ENCODE measurements around the gene CARMIL1. TPM values are rescaled to one million over a fixed set of nuclear protein-coding genes. Genes with fewer than 3 reads are reported as not detected.

Gene CARMIL1
- total and polyA plus RNA-seq, 10 donors = 3.7 to 34.8 (median 9.3) TPM

DNA sequence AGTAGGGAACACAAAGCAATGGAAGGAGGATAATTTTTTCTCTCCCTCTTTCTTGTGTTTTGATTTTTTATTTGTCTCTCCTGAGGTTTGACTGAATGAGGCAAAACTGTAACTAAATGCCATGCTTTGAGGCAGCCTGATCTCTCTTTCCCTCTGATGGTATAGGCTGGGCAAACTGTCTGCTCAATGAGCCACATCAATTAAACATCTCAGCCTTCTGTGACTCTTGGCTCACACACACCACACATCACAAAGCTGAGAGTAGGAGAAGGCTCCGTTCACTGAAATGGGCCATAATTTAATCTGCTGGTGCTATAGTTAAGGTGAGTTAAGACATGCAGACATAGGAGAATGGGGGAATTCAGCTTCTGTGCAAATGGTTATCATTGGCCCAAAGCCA lies 344.7 kb downstream of the CARMIL1 start:
- Histone ChIP-seq H3K27me3 (replicated peaks in 1 of 7) (peaks cover 0 to 11% (median 0%) of the 10 kb centered on the region in 7 donors), H3K4me1 (peaks cover 0 to 1% (median 0%) of the 10 kb centered on the region in 6 donors), H3K36me3 (peaks cover 0 to 10% (median 0%) of the 10 kb centered on the region in 6 donors), H3K27ac (no peak overlapping the region), H3K4me3 (no peak overlapping the region), H3K9me3 (no peaks in the 10 kb centered on the region)
- intact Hi-C loops (cut with DNase I; ENCODE audit: low total_unique reads) = no loop called here
- DNase-seq = no peak
- TF ChIP-seq POLR2A (IDR thresholded peaks at IDR 0.05) (no peak), CTCF (IDR thresholded peaks at IDR 0.05 in 8 of 11, conservative IDR thresholded peaks at IDR 0.05 in 3 of 11) (no peak), POLR2AphosphoS5 (IDR thresholded peaks at IDR 0.05) (no peak)
- WGBS, 5 donors = 59 to 86% (median 80%) methylated on average over 1 of the region's 1 CpG

DNA sequence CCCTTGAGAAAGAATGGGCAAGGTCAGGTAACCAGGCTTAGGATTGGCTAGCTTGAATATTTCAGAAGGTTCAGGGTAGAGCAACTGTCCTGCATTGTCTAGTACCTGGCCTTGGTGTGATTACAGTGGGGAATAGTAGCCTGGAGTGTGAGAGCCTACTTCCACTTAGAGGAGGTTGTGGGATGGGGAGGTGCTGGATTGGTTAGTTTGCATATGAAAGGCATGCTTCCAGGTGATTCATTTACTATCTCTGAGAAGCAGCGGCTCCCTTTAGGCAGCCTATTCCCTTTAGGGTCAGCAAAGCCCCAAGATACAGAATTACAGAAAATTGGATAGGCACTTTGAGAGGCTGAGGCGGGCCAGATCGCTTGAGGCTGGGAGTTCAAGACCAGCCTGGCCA lies 347.8 kb downstream of the CARMIL1 start:
- no peaks in the 10 kb centered on the region for H3K9me3 ChIP-seq
- 75 to 93% (median 84%) methylated on average over 3 of the region's 3 CpGs for WGBS, 5 donors
- peaks cover 0 to 21% (median 0%) of the 10 kb centered on the region in 7 donors for H3K27me3 ChIP-seq (replicated peaks in 1 of 7)
- no peak for DNase-seq
- H3K27ac ChIP-seq = no peak overlapping the region
- intact Hi-C loops (cut with DNase I; ENCODE audit: low total_unique reads) = no loop called here
- TF ChIP-seq CTCF (IDR thresholded peaks at IDR 0.05 in 8 of 11, conservative IDR thresholded peaks at IDR 0.05 in 3 of 11) = no peak
- no peak for TF ChIP-seq POLR2A (IDR thresholded peaks at IDR 0.05)
- TF ChIP-seq POLR2AphosphoS5 (IDR thresholded peaks at IDR 0.05) = no peak
- H3K36me3 ChIP-seq = peaks cover 0 to 1% (median 0%) of the 10 kb centered on the region in 6 donors
- no peak overlapping the region for H3K4me3 ChIP-seq
- H3K4me1 ChIP-seq = no peaks in the 10 kb centered on the region

DNA sequence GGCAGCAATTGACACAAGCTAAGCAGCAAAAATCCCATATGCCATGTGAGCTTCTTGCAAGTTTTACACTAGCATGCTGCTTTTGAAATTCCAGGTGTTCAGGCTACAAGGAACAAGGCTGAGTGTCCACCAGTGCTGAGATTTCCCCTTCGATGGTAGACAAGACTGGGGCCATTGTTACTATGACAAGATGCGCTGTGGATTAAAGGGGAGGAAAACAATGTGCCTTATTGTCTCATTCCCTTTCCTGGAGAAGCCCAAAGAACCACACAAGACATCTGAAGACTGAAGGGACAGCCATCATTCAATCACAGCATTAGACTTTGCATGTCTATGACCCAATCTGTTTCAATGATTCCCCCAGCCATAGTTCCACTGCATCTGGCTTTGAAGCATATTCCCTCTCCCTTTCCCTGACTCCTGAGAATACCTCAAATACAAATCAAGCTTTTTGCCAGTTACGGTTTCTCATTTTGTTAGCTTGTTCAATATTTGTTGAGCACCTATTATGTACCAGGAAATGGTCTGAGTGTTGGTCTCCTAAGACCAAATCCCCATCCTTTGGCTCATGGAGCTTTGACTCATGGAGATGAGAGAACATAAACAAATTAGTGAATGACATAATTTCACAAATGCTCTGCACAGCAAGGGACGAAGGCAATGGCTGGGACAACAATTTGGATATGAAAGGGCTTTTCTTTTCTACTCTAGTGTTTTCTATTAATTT lies 349.5 kb downstream of the CARMIL1 start:
- H3K27me3 ChIP-seq (replicated peaks in 1 of 7) = peaks cover 0 to 37% (median 0%) of the 10 kb centered on the region in 7 donors
- no peak overlapping the region for H3K4me3 ChIP-seq
- no peaks in the 10 kb centered on the region for H3K9me3 ChIP-seq
- intact Hi-C loops (cut with DNase I; ENCODE audit: low total_unique reads) = no loop called here
- H3K4me1 ChIP-seq = no peaks in the 10 kb centered on the region
- 82 to 94% (median 90%) methylated on average over 4 of the region's 4 CpGs for WGBS, 5 donors
- no peak for DNase-seq
- TF ChIP-seq CTCF (IDR thresholded peaks at IDR 0.05 in 8 of 11, conservative IDR thresholded peaks at IDR 0.05 in 3 of 11) (no peak), POLR2AphosphoS5 (IDR thresholded peaks at IDR 0.05) (no peak), POLR2A (IDR thresholded peaks at IDR 0.05) (no peak)
- H3K27ac ChIP-seq = no peak overlapping the region
- no peaks in the 10 kb centered on the region for H3K36me3 ChIP-seq

DNA sequence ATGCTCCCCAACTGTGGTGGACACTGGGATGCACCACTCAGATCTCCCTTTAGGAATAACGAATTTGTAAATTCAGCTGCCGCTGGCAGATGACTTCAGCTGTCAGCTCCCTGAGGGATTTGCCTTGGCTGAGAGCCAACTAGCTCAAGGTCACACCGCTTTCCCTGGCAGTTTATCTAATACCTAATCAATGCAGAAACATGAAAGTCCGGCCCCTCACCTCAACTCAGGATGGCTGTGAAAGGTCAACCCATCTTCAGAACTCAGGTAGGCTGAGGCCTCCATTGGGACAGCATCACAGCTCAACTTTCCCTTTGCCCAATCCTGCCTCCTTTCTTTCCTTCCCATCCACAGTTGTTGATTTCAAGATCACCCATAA lies 350.0 kb downstream of the CARMIL1 start:
- DNase-seq = no peak
- Histone ChIP-seq H3K36me3 (no peaks in the 10 kb centered on the region), H3K4me3 (no peak overlapping the region), H3K27ac (no peak overlapping the region), H3K27me3 (replicated peaks in 1 of 7) (peaks cover 0 to 37% (median 0%) of the 10 kb centered on the region in 7 donors), H3K9me3 (no peaks in the 10 kb centered on the region), H3K4me1 (no peaks in the 10 kb centered on the region)
- WGBS, 5 donors = 78 to 90% (median 85%) methylated on average over 4 of the region's 4 CpGs
- no peak for TF ChIP-seq POLR2AphosphoS5 (IDR thresholded peaks at IDR 0.05)
- intact Hi-C loops (cut with DNase I; ENCODE audit: low total_unique reads) = no loop called here

Data from spleen (tissue), 11 donors.